ENCODE results near the gene ERCC6.

DNA sequence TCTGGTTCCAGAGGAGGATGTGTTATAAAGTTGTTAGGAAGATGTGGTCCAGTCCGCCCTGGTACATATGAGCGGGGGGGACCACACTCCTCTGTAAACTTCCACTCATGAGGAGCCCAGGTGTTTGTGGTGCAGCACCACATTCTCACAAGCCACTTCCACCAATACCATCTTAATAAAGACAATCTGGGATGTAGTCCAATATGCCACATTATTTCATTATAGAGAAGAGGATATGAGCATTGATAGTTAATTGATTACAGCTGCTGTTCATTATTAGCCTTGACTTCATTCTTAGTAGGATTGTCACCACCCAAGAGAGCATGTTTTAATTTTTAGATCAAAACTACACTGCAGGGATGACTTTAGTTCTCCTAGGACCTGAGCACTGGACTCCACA is 40.5 kb downstream of the ERCC6 start:
- TF ChIP-seq, protein P1, sequence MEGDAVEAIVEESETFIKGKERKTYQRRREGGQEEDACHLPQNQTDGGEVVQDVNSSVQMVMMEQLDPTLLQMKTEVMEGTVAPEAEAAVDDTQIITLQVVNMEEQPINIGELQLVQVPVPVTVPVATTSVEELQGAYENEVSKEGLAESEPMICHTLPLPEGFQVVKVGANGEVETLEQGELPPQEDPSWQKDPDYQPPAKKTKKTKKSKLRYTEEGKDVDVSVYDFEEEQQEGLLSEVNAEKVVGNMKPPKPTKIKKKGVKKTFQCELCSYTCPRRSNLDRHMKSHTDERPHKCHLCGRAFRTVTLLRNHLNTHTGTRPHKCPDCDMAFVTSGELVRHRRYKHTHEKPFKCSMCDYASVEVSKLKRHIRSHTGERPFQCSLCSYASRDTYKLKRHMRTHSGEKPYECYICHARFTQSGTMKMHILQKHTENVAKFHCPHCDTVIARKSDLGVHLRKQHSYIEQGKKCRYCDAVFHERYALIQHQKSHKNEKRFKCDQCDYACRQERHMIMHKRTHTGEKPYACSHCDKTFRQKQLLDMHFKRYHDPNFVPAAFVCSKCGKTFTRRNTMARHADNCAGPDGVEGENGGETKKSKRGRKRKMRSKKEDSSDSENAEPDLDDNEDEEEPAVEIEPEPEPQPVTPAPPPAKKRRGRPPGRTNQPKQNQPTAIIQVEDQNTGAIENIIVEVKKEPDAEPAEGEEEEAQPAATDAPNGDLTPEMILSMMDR (IDR thresholded peaks at IDR 0.05), result no peak
- no peak for TF ChIP-seq POLR2A (IDR thresholded peaks at IDR 0.05)
